Activated T-cell treated with anti-CD3 and anti-CD28 coated beads, Interleukin-2, amount 50 U/mL, for 4 hours (primary cell): Measurements from ENCODE around the gene ENOSF1. TPM values are rescaled to one million over a fixed set of nuclear protein-coding genes. Genes with fewer than 3 reads are reported as not detected.

ENCODE experiments used
- ATAC-seq, 2 donors: fragments of 200-7000 bp; cut with Tn5 transposase; one replicate each; pipeline ENCODE4 v1.10.0; 2021
- DNase-seq: peaks from one replicate; pipeline ENCODE4 v3.0.0-alpha.2; 2020
- H3K27me3 Mint-ChIP-seq: one replicate; pipeline ENCODE4 v1.8.0; 2021; ENCODE audit warnings: low read depth, mixed read lengths
- H3K36me3 Mint-ChIP-seq: one replicate; pipeline ENCODE4 v1.8.0; 2022; ENCODE audit warnings: mixed read lengths; ENCODE audit not compliant: insufficient read depth
- H3K4me1 Mint-ChIP-seq: one replicate; pipeline ENCODE4 v1.8.0; 2021; ENCODE audit warnings: low read depth, mixed read lengths
- H3K4me3 Mint-ChIP-seq: one replicate; pipeline ENCODE4 v1.8.0; 2021; ENCODE audit warnings: mild to moderate bottlenecking, moderate library complexity, mixed read lengths
- H3K9me3 Mint-ChIP-seq: one replicate; pipeline ENCODE4 v1.8.0; 2021; ENCODE audit warnings: mixed read lengths
- total RNA-seq, 3 donors: library from RNA; stranded (reverse); gene quantifications; one replicate each; pipeline ENCODE4 v1.2.1, GENCODE V29; 2021

The ENOSF1 gene
- total RNA-seq, 3 donors from 2014 or later = 42.0 to 46.0 (median 42.1) TPM

DNA sequence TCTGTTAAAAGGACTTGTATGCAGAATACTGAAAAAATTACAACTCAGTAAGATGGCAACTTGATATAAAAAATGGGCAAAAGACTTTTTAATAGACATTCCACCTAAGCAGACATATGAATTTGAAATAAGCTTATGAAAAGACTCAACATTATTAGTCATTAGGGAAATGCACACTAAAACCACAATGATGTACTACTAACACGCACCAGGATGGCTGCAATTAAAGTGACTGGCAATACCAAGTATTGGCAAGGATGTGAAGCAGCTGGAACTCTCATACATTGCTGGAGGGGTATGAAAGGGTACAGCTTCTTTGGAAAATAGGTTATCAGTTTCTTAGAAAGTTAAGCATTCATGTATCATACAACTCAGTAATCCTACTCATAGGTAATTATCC lies 3.2 kb upstream of the ENOSF1 start:
- no peaks in the 10 kb centered on the region for H3K27me3 Mint-ChIP-seq
- DNase-seq = no peak
- peaks cover 12% of the 10 kb centered on the region for H3K9me3 Mint-ChIP-seq
- H3K4me3 Mint-ChIP-seq = no peak overlapping the region
- ATAC-seq = peak in 1 of 2 donors; percentile 27
- H3K36me3 Mint-ChIP-seq = no peaks in the 10 kb centered on the region
- H3K4me1 Mint-ChIP-seq = peaks cover 28% of the 10 kb centered on the region

DNA sequence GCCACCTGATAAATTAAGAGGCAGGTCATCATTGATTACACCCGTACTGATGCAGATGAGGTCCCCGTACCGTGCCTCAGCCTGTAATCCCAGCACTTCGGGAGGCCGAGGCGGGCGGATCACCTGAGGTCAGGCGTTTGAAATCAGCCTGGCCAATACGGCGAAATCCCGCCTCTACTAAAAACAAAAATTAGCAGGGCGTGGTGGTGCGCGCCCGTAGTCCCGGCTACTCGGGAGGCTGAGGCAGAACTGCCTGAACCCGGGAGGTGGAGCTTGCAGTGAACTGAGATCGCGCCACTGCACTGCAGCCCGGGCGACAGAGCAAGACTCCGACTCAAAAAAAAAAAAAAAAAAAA lies 683 bp upstream of the ENOSF1 start:
- H3K9me3 Mint-ChIP-seq = peaks cover 12% of the 10 kb centered on the region
- peak overlapping the region; percentile 57 for H3K4me3 Mint-ChIP-seq
- DNase-seq (no peak), ATAC-seq (no peak)
- H3K4me1 Mint-ChIP-seq = peaks cover 43% of the 10 kb centered on the region
- no peaks in the 10 kb centered on the region for H3K27me3 Mint-ChIP-seq
- peaks cover 11% of the 10 kb centered on the region for H3K36me3 Mint-ChIP-seq

DNA sequence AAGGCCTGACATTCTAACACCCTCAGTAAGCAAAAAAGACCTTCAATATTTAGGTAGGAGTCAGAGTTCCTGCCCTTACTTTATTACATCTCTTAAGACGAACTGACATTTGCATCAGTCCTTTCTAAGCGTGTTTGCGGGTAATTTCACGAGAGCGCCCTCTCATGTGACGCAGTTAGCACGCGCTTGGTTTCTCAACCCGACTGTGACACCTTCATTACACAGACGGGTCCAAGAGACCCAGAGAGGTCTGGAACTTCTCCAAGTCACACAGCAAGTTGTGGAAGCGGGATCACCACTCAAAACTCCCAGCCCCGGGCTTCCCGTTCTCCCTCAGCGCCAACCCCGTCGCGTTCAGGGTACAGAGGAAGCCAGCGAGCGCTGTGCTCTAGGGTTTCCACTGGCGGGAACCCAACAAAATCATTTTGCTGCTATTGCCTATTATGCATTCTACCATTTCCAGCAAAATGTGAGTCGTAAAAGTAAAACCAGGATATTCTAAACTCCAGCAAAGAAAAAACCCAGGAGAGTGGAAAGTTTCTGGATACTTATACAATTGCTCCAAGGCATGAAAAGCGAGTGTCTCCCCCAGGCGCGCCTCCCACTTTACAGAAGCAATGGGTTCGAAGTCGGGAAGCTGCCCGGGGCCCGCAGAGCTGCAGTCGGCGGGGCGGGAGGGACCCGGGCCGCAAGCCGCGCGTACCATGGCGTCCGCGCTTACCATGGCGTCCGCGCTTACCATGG lies 601 bp downstream of the ENOSF1 start:
- Mint-ChIP-seq H3K9me3 (peaks cover 12% of the 10 kb centered on the region), H3K27me3 (no peaks in the 10 kb centered on the region), H3K4me1 (peaks cover 44% of the 10 kb centered on the region), H3K4me3 (peak overlapping the region; percentile 83), H3K36me3 (peaks cover 13% of the 10 kb centered on the region)
- DNase-seq (peak; percentile 73), ATAC-seq (peak; percentile 60 to 68)

DNA sequence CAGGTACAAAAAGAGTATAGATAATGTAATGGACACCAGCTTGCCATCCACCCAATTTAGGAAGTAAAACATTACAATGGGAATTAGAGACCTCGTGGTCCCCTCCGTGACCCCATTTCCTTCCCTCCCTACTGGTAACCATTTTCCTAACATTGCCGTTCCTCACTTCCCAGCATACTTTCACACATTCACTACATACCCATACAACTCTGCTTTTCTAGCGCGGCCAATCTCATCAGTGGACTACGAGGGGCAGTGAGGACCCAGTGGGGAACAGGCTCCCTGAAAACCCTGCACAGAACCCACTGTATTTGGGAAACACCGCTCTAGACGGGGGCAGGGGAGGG lies 1.1 kb downstream of the ENOSF1 start:
- DNase-seq (no peak), ATAC-seq (no peak)
- peaks cover 44% of the 10 kb centered on the region for H3K4me1 Mint-ChIP-seq
- no peaks in the 10 kb centered on the region for H3K27me3 Mint-ChIP-seq
- H3K9me3 Mint-ChIP-seq = peaks cover 12% of the 10 kb centered on the region
- peaks cover 15% of the 10 kb centered on the region for H3K36me3 Mint-ChIP-seq
- peak overlapping the region; percentile 83 for H3K4me3 Mint-ChIP-seq

DNA sequence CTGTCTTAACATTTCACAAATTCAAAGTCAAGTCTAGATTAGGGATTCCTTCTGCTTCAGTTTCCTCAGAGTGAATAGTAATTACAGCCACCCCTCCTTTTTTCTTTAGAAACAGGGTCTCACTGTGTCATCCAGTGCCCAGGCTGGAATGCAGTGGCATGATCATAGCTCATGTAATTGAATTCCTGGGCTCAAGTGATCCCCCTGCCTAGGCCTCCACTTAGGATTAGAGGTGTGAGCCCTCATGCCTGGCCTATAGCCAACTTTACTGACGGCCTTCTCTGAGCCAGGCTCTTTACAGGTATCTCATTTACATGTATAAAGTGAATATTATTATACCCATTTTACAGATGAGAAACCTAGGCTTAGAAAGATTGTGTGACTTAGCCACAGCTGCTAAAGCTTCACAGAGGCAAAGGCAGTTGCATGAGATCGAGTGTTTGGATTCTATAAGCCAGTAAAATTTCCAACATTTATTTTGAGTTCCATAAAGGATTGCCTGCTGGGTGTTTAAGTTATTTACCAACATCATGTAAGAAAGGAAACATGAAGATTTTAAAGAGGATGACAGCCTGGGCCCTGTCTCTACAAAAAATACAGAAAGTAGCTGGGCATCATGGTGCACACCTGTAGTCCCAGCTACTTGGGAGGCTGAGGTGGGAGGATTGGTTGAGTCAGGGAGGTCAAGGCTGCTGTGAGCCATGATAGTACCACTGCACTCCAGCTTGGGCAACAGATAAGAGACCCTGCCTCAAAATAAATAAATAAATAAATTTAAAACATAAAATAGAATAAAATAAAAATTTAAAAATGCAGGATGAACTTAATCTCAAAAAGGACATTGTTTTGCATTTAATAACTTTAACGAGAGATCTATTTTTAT lies 1.8 kb downstream of the ENOSF1 start:
- Mint-ChIP-seq H3K4me1 (peaks cover 40% of the 10 kb centered on the region), H3K36me3 (peaks cover 19% of the 10 kb centered on the region), H3K4me3 (peak overlapping the region; percentile 83), H3K27me3 (no peaks in the 10 kb centered on the region), H3K9me3 (peaks cover 9% of the 10 kb centered on the region)
- DNase-seq (no peak), ATAC-seq (no peak)

DNA sequence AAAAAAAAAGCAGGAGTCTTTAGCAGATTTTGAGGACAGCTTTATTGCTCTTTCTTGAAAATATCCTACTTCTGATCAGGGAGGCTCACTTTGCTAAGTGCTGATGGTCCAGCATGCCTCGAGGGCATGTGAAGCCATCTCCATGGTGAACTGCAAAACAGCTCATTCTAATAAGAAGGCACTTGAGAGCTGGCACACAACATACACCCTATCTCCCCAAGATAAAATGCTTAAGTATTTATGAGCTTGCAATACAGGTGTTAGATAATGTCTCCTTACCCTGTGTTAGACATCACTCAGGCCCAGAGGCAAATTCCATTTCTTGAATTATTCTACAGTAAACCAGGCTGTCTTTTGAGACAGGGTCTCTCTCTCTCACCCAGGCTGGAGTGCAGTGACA lies 2.7 kb downstream of the ENOSF1 start:
- Mint-ChIP-seq H3K4me1 (peaks cover 34% of the 10 kb centered on the region), H3K27me3 (no peaks in the 10 kb centered on the region), H3K9me3 (peaks cover 8% of the 10 kb centered on the region), H3K4me3 (no peak overlapping the region), H3K36me3 (peaks cover 28% of the 10 kb centered on the region)
- ATAC-seq (no peak), DNase-seq (no peak)

DNA sequence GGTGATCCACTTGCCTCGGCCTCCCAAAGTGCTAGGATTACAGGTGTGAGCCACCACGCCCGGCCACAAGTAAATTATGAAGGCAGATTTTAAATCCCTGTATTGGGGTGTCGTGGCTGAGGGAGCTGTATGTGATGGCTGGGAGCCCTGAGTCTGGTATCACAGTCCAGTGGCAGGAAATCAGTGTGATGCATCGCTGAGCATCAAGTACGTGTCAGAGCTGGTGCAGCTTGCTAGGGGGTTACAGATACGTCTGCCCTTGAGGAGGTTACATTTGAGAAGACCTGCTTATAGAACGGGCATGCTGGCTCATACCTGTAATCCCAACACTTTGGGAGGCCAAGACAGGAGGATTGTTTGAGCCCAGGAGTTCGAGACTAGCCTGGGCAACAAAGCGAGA lies 4.3 kb downstream of the ENOSF1 start:
- peaks cover 38% of the 10 kb centered on the region for H3K4me1 Mint-ChIP-seq
- ATAC-seq (no peak), DNase-seq (no peak)
- no peak overlapping the region for H3K4me3 Mint-ChIP-seq
- H3K36me3 Mint-ChIP-seq = peaks cover 37% of the 10 kb centered on the region
- H3K27me3 Mint-ChIP-seq = no peaks in the 10 kb centered on the region
- H3K9me3 Mint-ChIP-seq = no peaks in the 10 kb centered on the region

DNA sequence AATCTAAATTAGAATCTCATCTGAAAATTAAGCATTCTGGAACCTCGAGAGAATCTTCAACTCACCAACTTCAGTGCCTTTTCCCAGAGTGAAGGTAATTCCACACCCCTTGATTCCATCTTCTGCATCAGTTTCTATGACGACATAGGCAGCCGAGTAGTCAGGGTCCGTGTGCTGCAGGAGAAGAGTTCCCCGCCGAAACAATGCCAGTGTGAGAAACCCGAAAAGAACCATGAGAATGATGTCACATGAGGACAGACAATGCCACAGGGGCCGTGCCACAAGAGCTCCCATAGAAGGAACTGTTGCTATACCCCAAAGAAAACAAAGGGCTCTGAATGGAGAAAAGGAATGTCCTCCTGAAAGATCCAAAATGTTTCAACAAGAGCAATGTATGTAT lies 6.0 kb downstream of the ENOSF1 start:
- DNase-seq = no peak
- Mint-ChIP-seq H3K9me3 (no peaks in the 10 kb centered on the region), H3K4me3 (no peak overlapping the region), H3K27me3 (no peaks in the 10 kb centered on the region), H3K4me1 (peaks cover 39% of the 10 kb centered on the region), H3K36me3 (peaks cover 41% of the 10 kb centered on the region)
- no peak for ATAC-seq

DNA sequence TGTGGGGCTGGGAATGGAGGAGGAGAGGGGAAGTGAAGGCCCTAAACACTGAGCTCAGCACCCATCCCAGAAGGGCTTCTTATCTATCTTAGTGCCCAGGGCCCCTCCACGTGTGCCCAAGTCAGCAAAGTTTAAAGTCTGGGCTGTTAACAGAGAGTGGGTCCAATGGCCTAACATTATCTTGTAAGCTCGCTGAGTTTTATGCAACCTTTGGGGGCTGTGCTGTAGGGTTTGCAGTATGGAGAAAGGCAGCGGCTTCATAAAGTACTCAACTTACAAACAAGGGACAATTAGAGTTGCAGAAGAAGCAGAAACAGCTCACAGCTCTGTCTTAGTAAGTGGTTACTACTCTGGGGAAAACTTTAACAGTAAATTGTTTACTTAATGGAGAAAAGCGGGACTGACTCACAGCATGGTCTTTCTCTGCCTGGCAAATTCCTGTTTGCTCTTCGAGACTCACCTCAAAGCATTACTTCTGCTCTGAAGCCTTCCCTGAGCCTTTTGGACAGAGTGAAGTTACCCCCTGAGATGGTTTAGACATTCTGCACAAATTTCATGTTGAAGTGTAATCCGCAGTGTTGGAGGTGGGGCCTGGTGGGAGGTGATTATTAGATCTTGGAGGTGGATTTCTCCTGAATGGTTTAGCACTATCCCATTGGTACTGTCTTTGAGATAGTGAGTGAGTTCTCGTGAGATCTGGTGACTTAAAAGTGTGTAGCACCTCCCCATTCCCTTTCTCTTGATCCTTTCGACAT lies 9.0 kb downstream of the ENOSF1 start:
- Mint-ChIP-seq H3K27me3 (no peaks in the 10 kb centered on the region), H3K4me1 (peaks cover 20% of the 10 kb centered on the region), H3K4me3 (no peak overlapping the region), H3K9me3 (no peaks in the 10 kb centered on the region), H3K36me3 (peaks cover 32% of the 10 kb centered on the region)
- peak in 1 of 2 donors; percentile 6 for ATAC-seq
- DNase-seq = no peak

DNA sequence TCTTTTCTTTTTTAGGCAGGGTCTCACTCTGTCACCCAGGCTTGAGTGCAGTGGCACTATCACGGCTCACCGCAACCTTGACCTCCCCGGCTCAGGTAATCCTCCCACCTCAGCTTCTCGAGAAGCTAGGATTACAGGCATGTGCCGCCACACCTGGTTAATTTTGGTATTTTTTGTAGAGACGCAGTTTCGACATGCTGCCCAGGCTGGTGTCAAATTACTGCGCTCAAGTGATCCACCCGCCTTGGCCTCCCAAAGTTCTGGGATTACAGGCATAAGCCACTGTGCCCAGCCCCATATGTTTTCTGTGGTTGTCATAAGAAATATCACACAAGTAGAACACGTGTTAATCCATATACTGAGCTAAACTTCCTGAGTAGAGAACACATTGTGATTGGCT lies 14.6 kb downstream of the ENOSF1 start:
- peaks cover 15% of the 10 kb centered on the region for H3K36me3 Mint-ChIP-seq
- peaks cover 2% of the 10 kb centered on the region for H3K4me1 Mint-ChIP-seq
- H3K27me3 Mint-ChIP-seq = no peaks in the 10 kb centered on the region
- no peaks in the 10 kb centered on the region for H3K9me3 Mint-ChIP-seq
- no peak overlapping the region for H3K4me3 Mint-ChIP-seq
- DNase-seq (no peak), ATAC-seq (no peak)

DNA sequence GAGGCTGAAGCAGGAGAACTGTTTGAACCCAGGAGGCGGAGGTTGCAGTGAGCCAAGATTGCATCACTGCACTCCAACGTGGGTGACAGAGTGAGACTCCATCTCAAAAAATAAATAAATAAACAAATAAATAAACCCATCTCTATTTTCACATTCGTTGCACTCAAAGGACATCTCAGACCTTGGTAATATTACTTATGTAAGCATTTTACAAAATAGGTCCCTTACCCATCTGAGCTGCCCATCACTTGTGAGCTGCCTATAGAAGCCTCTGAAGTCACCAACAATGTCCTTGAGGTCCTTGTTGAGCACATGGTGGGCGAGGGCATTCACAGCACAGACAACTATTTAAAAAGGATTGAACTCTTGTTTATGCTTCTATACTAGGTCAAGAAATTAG lies 15.4 kb downstream of the ENOSF1 start:
- Mint-ChIP-seq H3K4me3 (no peak overlapping the region), H3K36me3 (peaks cover 14% of the 10 kb centered on the region), H3K27me3 (no peaks in the 10 kb centered on the region), H3K9me3 (no peaks in the 10 kb centered on the region), H3K4me1 (no peaks in the 10 kb centered on the region)
- DNase-seq (no peak), ATAC-seq (no peak)

DNA sequence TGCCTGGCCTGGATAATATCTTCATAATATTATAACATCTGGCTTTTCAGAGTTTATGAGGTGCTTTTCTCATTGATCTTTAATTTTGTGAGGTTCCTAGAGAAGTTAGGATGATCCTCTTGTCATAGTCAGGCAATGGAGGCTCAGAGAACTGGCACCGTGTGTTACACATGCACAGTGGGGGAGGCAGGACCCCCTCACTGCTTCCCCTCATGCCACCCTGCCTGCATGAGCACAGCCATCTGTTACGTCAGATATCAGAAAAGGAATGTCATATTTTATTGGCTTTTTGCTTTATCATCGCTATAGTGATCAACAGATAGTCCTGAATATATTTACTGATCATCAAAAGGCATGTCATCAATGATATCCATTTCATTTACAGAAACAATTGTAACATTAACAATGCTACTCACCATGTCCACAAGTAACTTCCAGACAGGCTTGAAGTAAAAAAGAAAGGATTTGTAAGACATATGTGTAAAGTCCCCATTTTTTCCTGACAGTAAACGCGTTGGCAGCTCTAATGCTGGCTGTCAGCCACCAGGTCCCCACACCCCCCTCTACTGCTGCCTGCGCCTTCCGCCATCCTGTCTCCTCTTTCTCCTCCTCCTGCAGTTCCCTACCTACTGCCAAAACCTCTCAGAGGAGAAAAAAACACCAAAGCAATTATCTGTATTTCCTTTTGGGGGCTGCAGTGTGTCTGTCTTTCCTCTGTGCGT lies 18.8 kb downstream of the ENOSF1 start:
- no peaks in the 10 kb centered on the region for H3K27me3 Mint-ChIP-seq
- ATAC-seq (no peak), DNase-seq (no peak)
- no peaks in the 10 kb centered on the region for H3K4me1 Mint-ChIP-seq
- H3K9me3 Mint-ChIP-seq = no peaks in the 10 kb centered on the region
- H3K36me3 Mint-ChIP-seq = peaks cover 16% of the 10 kb centered on the region
- H3K4me3 Mint-ChIP-seq = no peak overlapping the region

DNA sequence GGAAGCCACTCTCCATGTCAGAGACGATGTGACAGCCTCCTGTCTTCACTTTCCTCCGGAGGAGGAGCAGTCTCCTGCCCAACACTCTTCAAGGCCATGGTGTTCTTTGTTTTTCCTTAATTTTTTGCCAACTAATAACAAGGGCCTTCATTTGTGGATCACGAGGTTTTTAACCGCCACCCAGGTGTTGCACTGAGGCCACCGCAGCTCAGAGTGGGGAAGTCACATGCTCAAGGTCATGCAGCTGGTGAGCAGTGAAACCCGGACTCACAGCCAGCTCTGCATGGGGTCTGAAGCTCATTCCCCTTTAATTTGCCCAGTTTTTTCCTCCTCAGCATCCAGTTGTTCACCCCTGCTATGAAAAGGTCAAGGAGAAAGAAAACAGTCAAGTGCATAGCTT lies 19.6 kb downstream of the ENOSF1 start:
- no peaks in the 10 kb centered on the region for H3K4me1 Mint-ChIP-seq
- no peaks in the 10 kb centered on the region for H3K27me3 Mint-ChIP-seq
- H3K36me3 Mint-ChIP-seq = peaks cover 18% of the 10 kb centered on the region
- no peak for DNase-seq
- no peak overlapping the region for H3K4me3 Mint-ChIP-seq
- ATAC-seq = no peak
- H3K9me3 Mint-ChIP-seq = no peaks in the 10 kb centered on the region

DNA sequence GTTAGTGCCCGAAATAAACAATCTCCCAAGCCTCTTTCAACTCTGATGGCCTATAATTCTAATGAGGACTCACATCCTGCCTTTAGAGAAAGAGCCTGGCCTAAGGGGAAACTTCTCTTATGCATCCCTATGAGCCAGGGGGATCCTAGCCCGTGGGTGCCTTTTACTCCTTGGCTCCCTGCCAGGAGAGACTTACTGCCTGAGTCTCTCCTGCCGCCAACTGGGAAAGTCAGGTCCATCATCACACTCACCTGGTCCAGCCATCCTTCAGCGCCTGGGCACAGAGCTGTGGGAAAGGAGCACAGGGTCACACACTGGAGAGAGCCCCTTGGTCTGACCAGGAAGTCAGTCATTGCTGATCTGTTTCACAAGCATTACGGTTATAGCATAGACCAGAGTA lies 24.1 kb downstream of the ENOSF1 start:
- ATAC-seq (no peak), DNase-seq (no peak)
- no peaks in the 10 kb centered on the region for H3K9me3 Mint-ChIP-seq
- H3K36me3 Mint-ChIP-seq = peaks cover 24% of the 10 kb centered on the region
- H3K4me3 Mint-ChIP-seq = no peak overlapping the region
- H3K27me3 Mint-ChIP-seq = no peaks in the 10 kb centered on the region
- H3K4me1 Mint-ChIP-seq = no peaks in the 10 kb centered on the region
